Activated CD4-positive, alpha-beta T cell treated with anti-CD3 and anti-CD28 coated beads, Interleukin-2, amount 50 U/mL, for 4 hours (primary cell): Measurements from ENCODE around the gene HCN3.
"Not testable (repeated sequence)": the region's sequence is repeated elsewhere in the genome, so short reads cannot be mapped to it uniquely, and the experiment has no call there.

Experiments
- DNase-seq, 2 experiments: peaks; one replicate each; pipeline ENCODE4 v3.0.0-alpha.2; 2020

Gene HCN3

DNA sequence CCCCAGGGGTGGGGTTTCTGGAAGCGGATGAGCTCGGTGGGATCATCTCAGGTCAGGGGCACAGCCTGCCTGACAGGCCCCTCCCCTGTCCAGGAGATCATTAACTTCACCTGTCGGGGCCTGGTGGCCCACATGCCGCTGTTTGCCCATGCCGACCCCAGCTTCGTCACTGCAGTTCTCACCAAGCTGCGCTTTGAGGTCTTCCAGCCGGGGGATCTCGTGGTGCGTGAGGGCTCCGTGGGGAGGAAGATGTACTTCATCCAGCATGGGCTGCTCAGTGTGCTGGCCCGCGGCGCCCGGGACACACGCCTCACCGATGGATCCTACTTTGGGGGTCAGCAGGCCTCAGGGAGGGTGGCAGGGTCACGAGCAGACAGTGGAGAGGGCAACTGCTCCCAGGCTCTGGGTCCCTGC, 8.4 kb downstream of the HCN3 start:
- no peak for DNase-seq

DNA sequence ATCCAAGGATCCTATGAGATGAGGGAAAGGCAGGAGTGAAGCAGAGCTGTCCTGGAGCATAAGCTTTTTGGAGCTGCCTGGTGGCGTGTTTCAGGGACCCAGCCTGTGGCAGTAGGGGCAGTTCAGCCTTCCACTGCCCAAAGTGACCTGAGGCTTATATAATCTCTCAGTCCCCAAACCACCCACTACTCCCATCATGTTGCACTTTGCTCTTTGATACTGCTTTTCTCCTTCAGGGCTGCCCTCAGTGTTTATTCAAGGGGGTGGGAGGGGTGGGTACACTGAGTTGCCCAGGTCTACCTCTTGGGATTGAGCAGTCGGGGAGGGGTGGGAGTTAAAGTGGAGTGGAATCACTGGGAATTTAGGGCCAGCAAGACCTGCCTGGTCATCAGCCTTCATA, 9.3 kb downstream of the HCN3 start:
- no peak for DNase-seq

DNA sequence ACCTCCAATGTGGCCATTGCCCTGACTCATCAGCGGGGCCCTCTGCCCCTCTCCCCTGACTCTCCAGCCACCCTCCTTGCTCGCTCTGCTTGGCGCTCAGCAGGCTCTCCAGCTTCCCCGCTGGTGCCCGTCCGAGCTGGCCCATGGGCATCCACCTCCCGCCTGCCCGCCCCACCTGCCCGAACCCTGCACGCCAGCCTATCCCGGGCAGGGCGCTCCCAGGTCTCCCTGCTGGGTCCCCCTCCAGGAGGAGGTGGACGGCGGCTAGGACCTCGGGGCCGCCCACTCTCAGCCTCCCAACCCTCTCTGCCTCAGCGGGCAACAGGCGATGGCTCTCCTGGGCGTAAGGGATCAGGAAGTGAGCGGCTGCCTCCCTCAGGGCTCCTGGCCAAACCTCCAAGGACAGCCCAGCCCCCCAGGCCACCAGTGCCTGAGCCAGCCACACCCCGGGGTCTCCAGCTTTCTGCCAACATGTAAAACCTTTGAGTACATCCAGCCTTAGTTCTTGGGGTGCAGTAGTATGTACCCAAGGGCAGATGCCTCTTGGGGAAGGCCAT, 10.8 kb downstream of the HCN3 start:
- no peak for DNase-seq

DNA sequence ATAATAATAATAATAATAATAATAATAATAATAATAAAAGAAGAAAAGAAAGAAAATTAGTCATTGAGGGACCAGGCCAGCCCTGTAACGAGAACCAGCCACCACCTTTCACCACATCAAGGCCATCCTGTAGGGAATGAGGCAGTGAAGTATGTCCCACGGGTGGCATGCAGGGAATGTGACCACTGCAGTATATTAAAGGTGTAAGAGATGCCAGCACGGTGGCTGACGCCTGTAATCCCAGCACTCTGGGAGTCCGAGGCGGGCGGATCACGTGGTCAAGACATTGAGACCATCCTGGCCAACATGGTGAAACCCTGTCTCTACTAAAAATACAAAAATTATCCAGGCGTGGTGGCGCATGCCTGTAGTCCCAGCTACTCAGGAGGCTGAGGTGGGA, 13.7 kb downstream of the HCN3 start:
- not testable (repeated sequence) for DNase-seq

DNA sequence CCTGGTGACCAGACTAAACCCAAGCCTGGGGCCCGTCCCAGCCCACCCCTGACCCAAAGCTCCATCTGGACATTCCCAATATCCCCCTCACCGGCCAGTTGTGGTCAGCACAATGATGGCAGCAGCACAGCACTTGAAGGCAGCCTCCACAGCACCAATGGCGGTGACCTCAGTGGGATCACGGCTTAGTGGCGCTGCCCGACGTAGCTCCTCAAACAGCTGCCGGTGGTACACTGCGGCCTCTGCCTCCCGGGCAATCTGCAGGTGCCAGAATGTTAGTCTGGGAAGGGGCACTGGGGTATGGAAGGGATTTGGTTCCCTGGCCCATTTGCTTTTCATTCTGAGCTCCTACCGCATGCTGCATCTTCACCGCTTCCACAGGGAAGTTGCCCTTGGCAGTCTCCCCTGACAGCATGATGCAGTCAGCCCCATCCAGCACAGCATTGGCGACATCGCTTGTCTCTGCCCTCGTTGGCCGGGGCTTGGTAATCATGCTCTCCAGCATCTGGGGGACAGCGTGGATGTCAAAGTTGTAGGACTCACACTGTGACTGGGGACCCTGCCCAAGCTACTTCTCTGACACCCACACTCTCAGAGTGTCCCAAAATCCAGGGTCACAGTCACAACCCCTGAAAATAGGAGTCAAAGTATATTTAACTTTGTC, 16.0 kb downstream of the HCN3 start:
- DNase-seq = no peak

DNA sequence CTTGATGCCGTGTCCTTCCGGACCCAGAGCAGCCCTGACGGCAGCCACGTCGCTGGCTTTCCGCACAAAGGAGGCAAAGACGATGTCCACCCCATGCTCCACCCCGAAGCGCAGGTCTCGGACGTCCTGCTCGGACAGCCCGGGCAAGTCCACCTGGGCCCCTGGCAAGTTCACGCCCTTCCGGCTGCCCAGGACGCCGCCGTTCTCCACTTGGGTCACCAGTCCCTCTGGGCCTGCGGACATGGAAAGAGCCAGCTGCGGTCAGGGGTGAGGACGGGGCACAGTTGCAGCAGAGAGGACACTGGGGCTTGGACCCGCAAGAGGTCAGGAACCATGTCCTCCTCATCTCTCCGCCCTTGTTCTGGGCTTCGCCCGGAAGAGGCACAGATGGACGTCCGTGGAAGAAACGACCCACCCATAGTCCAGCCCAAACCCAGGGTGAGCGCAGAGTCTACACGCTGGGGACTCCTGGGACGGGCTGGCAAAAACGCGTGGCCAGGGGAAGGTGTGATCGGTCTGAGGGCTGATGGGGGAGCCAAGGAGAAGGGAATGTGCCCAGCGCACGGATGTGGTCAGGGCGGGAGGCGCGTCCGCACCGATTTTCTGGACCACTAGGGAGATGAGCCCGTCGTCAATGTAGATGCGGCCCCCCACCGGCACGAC, 17.4 kb downstream of the HCN3 start:
- DNase-seq = no peak

DNA sequence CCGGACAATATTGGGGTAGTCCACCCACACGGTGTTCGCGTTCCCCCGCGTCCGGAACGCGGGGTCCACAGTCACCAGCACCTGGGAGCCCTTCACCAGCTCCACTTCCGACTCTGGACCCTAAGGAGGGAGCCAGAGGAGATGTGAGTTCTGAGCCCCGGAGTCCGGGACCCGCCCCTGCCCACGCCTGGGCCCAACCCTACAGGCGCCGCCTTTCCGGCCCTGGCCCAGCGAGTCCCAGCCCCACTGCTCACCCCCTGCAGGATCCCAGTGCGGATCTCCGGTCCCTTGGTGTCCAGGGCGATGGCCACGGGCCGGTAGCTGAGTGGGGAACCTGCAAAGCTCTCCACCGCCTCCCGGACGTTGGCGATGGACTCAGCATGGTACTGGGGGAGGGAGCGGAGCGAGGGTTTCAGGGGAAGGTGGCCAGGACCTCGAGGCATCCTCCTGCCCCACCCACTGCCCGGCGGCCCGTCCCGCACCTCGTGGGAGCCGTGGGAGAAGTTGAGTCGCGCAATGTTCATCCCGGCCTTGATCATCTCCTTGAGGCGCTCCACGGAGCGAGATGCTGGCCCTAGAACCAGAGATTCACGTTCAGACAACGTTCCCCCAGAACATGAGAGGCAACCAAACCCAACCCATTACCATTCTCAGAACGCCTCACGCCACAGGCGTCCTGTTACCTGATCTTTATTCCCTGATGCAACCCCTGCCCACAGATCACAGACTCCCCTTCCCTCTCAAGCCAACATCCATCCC, 18.1 kb downstream of the HCN3 start:
- no peak for DNase-seq

DNA sequence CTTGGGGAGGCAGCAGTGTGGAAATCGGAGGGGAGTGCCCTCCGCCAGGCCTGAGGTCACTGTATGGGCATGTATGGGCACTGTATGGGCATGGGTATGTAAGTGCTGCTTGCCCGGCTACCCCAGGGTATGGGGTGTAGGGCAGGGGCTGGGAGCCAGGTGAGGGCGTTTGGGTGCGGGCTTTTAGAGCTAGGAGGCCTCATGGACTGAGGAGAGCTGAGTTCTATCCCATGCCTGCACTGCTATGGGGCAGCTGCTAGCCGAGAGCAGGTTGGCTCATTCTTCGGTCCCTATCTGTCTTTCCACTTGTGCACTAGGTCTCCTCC, 18.6 kb downstream of the HCN3 start:
- DNase-seq = no peak

DNA sequence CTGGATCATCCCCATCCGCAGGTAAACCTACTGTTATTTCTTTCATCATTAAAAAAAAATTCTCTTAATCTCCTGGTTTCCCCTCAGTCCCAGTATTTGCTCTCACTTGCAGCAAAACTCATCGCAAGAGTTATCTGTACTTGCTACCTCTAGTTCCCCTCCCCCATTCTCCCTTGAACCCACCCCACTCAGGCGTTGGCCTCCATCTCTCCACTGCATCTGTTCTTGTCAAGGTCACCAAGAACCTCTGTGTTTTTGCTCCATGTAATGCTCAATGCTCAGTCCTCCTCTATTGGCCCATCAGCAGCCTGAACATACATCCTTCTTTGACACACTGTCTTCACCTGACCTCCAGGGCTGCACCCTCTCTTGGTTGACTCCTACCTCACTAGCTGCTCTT, 19.4 kb downstream of the HCN3 start:
- no peak for DNase-seq

DNA sequence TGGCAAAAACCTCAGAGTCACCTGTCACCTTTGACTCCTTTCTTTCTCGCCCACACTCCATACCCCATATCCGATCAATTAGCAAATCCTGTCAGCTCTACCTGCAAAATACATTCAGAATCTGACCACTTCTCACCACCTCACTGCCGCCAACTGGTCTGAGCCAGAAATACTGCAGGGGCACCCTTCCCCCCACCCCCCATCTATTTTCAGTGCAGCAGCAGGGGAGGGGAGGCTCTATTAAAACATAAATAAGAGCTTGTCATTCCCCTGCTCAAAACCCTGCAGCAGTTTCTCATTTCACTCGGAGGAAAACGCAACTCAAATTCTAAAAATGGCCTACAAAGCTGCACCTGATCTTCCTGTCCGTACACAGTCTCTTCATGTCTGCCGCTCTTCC, 20.1 kb downstream of the HCN3 start:
- DNase-seq = no peak

DNA sequence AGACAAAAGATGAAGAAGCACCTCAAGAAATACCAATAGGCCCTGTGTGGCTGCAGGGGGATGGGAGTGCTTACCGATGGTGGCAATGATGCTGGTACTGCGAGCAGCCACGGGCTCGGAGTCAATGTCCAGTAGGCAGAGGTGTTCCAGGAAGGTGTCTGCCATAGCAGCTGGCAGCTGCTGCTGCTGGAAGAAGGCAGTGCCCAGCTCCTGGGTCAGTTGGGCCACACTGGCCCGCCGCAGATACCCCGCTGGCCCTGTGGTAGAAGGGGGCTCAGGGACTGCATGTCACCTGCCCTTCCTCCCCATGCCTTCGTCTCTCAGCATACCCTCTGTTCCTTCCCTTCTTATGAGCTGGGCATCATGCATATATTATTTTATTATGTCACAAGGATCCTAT, 22.8 kb downstream of the HCN3 start:
- DNase-seq = no peak

DNA sequence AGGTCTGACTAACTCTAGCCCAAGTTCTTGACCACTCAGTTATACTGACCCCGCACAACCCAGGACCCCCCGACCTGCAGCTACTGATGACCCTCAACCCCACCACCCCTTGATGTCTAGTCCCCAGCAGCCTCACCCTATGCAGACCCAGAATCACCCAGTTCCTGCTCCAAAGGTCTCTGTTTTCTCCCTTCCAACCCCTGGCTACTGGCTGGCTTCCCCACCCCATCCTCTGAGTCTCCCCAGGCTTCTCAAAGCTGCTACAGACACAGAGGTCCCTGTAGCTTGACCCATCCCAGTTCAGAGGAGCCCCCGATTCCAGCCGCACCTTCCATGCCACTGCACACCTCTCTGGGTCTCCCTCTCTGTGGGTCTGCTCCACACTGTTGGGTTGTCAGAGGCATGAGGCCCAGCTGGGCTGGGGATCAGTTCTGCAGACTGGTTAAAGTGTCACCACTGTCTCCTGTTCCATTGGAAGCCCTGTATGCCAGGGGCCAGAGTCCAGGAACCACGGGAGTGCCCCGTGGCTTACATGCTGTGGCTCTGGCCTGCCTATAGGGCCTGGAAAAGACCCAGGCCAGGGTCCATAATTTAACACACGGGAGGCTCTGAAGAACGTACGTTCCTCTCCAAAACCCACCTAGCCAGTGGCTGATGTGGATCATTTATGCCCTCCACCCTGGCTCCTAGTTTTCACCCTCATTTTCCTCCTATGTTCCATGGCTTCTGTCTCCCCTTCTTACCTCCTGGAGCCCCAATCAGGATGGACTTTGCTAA, 23.5 kb downstream of the HCN3 start:
- DNase-seq = no peak

DNA sequence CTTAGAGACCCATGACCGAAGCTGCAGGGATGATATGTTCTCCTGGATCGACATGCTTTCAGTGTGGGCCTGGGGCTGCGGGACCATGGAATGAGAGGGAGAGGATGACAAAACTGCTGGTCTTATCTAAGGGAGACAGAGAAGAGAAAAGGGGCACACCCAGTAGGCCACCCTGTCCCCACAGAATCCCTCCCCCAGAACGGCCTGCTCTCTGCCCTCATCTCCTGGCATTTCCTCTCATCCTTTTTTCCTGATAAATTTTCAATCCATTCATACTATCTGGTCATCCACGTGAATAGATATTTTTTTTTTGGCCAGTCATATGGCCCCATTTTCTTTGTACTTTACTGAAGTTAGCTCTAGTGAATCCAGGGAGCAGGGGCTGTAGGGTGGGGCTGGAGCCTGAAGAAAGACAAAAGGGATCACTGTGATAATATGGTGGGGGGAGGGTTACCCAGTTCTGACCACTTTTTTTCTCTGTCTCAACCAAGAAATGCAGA, 24.1 kb downstream of the HCN3 start, which contains the start of gene PKLR:
Gene PKLR, minus strand, starts transcription at position 97 of the 500 bp plus-strand sequence. Its CDS starts 43 bp downstream, at position 54.
- DNase-seq = no peak

DNA sequence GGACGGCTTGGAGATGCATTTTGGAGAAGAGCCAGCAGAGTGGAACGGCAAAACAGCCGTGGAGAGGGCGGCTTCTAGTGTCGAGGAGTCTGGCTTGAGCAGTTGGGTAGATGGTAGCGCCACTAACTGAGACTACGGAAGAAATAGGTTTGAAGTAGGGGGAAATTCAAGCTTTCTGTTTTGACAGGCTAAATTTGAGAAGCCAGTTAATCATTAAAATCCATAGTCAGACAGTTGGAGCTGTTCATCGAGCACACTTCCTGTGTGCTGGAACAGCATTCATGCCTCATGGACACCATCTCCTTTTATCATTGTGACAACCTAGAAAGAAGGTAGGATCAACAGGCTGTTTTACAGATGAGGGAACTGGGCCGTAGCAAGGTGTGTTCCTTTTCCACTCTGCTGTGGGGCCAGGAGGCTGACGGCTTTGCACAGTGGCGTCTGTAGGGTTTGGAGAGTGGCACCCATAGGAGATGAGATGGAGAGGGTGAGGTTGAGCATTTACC, 27.3 kb downstream of the HCN3 start:
- no peak for DNase-seq

DNA sequence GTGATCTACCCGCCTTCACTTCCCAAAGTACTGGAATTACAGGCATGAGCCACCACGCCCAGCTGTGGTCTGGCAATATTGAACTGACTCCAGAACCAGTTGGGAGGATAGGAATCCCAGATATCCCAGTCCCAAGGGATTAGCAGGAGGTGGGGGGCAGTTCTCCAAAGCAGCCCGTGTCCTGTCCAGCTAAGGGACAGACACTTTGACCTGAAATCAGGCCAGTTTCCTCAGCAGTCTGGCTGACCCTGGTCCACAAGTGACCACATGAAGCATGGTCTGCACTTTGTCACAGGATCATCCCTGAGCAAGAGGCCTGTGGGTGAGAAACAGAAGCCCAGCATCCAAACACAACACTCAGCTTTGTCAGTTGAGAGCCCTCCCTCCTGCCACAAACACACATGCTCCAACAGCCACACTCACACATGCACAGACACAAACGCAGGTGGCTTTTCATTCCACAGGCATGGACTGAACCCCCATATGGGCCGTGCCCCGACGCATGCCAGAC, 28.7 kb downstream of the HCN3 start:
- DNase-seq = no peak

DNA sequence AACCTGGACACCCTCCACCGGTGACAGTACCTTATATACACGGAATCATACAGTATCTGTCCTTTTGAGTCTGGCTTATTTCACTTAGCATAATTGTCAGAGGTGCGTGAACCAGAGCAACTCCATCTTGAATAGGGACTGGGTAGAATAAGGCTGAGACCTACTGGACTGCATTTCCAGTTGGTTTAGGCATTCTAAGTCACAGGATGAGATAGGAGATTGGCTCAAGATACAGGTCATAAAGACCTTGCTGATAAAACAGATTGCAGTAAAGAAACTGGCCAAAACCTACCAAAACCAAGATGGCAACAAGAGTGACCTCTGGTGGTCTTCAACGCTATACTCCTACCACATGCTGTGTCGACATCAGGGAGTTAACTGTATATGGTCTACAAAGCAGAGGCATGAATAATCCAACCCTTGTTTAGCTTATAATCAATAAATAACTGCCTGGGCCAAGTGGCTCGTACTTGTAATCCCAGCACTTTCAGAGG, 30.0 kb downstream of the HCN3 start:
- DNase-seq = no peak

DNA sequence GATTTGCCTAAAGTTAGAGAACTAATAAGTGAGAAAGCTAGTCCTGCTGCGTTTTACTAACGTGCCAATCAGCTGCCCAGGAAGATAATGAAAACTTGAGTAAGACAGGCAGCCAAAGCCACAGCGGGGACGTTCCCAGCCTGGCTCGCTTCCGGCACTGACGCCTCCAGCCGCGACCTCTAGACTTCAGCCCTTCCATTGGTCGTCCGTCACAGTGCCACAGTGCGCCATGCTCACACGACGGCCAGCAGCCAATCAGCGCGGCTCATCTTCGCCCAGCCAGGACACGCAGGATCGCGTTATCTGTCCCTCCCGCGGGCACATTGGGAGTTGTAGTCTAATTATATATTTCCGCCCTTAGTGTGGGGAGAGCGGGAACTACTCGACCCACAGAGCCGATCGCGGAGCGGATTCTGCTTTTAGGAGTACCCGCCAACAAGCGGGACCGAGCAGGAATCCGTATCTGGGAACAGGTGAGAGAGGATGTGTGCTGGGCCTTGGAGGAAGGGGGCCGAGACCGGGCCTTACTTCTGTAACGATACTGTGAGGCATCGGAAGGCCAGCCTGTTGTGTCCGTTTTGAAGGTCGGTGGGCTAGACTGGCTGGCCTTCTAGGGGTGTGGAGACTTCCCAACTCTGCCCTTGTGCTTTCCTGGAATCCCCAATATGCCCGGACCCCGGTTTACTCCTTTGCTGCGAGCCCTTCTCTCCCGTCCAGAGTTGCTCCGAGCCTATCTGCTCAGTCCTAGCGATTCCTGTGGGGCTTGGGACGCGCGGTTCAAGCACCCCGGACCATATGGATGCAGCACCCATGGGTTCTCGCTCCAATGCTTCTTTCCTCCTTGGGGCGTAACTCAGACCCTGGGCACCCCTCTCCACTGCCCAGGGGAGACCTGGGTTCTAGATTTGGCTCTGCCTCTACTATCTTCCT, 31.5 kb downstream of the HCN3 start, which contains the start of gene FDPS:
Gene FDPS, plus strand, starts transcription at position 374 of the 930 bp plus-strand sequence. CDS start 924 bp downstream, outside the sequence.
- DNase-seq = peak; percentile 95 to 97

DNA sequence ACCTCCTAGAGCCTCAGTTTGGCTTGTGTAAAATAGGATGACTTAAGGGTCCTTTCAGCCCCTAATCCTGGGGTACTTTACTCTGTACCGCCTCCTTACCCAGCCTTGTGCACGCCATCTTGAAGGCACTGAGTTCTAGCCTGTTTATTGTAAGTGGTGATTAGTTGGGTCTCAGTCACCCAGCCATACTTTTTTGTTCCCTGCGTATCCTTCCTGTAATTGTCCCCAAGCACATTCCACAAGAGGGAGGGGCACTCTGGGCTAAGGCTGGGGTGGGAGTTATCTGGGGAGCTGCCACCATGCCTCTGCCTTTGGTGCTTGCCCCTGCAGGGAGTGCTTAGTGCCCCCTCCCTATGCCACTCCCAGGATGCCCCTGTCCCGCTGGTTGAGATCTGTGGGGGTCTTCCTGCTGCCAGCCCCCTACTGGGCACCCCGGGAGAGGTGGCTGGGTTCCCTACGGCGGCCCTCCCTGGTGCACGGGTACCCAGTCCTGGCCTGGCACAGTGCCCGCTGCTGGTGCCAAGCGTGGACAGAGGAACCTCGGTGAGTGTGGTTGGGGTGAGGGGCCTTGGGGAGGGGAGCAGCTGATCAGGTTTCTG, 32.3 kb downstream of the HCN3 start:
- no peak for DNase-seq

DNA sequence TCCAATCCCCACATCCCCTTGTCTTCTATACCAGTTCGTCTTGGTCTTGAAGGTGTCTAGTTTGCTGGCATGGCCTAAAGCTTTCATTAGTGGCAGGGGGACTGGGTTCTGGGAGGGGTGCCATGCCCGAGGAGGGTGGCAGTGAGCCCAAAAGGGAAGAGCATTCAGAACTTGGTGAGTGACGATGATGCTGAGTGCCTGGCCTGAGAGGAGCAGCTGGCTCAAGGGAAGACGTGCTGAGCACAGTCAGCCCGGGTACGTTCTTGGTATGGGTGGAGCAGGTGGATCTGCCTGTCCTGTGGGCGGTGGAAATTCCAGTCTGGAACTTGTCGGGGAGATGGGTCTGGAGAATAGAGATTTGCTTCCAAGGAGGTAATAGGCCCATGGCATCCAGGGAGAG, 36.0 kb downstream of the HCN3 start:
- DNase-seq = no peak

DNA sequence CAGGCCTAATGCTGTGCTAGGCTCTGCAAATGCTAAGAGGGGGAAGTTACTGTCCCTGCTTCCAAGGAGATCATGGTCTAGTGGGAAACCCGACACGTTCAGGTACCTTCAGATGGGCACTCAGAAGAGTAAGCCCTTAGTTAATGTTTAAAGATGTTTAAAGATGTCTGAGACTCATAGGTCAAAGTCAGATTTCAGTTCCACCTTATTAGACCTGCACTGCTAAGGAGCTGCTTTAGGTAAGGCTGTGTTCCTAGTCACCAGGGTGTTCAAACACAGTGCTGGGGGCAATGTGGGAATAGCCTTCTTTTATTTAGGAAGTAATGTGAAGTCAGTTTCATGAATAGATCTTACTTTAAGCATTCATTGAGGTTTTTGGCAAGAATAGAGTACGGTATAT, 39.7 kb downstream of the HCN3 start:
- DNase-seq = no peak
